Measurements from ENCODE around the gene CDKL1.

GRCh38 chr14:50373959-50374358, 22.7 kb downstream of the CDKL1 start:
- no peak for TF ChIP-seq ZNF384 (IDR thresholded peaks at IDR 0.05)
- no peak for TF ChIP-seq SP1 (IDR thresholded peaks at IDR 0.05)
- no peak for TF ChIP-seq L3MBTL2 (conservative IDR thresholded peaks at IDR 0.05)
- TF ChIP-seq HDGF (IDR thresholded peaks at IDR 0.05; ENCODE audit: borderline replicate concordance): no peak
- TF ChIP-seq FOXK2 (IDR thresholded peaks at IDR 0.05): no peak
- no peak for TF ChIP-seq ELF4 (IDR thresholded peaks at IDR 0.05)
- no peak for TF ChIP-seq FOXM1 (IDR thresholded peaks at IDR 0.05; ENCODE audit: borderline replicate concordance)
- no peak for TF ChIP-seq TARDBP (IDR thresholded peaks at IDR 0.05)
- TF ChIP-seq LEF1 (IDR thresholded peaks at IDR 0.05; ENCODE audit: borderline replicate concordance): no peak
- TF ChIP-seq BHLHE40 (IDR thresholded peaks at IDR 0.05; ENCODE audit: borderline replicate concordance): no peak
- no peak for TF ChIP-seq ARNT (IDR thresholded peaks at IDR 0.05)
- TF ChIP-seq SUZ12 (IDR thresholded peaks at IDR 0.05): no peak
- TF ChIP-seq NFRKB (IDR thresholded peaks at IDR 0.05): no peak
